Measurements from ENCODE around the gene ZNF787. TPM values are rescaled to one million over a fixed set of nuclear protein-coding genes. Genes with fewer than 3 reads are reported as not detected.

Gene ZNF787
- polyA plus RNA-seq, 5 donors = 11.0 to 31.7 (median 16.1) TPM

DNA sequence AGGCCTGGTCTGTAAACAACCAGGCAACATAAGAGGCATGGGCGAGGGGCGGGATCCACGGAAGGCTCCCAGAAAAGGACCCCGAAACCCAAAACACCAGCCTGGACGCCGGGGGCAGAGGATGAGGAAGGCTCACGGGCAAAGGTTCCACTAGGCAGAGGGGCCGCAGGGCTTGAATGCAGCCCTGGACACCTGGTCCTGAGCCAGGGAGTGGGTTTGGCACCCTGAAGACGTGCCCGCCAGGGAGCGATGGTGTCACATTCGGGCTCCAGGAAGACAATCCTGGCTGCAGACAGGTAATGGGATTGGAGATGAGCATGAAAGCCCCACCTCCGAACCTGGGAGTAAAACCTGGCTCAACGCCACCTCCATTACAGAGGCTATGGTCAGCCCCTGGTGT, 31.8 kb downstream of the ZNF787 start:
- no peak for DNase-seq

DNA sequence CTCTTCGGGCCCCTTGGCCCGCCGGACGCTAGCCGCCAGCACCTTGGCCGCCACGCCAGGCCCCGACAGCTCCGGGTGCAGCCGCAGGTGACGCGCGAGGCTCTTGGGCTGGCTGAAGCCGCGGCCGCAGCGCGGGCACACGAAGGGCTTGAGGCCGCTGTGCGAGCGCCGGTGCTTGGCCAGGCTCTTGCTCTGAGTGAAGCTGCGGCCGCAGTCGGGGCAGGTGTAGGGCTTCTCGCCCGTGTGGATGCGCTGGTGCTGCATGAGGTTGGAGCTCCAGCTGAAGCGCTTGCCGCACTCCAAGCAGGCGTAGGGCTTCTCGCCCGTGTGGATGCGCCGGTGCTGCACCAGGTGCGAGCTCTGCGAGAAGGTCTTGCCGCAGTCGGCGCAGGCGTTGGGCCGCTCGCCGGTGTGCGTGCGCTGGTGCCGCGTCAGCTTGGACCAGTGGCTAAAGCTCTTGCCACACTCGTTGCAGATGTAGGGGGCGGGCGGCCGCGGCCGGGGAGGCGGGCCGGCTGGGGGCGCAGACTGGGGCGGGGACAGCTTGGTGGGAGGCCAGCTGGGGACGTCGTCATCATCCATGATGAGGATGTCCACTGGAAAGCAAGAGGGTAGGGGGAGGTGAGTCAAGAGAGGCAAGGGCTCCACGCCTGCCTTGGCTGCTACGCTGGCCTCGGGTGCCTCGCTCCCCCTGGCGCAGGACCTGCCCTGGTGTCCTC, 32.4 kb downstream of the ZNF787 start:
- no peak for DNase-seq

DNA sequence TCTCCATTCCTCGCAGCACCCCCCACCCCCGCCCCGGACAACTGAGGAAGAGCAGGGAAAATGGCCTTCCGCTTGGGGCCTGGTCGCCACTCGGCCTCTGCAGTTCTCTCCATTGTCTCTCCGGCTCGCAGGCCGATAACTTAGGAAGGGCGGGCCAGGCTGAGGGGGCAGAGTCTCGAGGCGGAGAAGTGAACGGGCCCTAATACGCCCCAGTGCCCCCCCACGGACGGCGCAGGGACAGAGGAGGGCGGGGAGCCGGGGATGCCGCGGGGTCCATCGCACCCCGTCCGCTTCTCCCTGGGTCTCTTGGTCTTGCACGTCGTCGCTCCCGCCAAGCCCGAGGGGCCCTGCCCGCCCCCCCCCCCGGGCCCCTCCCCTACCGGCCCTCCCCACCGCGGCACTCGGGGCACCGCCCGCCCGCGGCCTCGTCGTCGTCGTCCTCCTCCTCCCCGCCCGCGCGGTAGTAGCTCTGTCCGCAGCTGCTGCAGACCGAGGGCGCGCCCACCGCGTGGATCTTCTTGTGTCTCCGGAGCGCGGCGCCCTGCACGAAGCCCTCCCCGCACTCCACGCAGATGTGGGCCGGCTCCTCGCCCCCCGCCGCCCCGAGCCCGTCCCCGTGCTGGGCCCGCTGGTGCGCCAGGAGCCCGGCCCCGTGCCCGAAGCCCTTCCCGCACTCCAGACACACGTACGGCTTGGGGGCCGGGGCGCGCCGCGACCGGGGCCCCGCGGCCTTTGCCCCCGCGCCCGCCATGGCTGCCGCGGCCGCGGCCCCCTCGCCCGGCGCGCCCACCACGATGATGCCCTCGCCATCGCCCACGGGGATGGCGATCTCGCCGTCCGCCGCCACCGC, 33.2 kb downstream of the ZNF787 start:
- DNase-seq = no peak

DNA sequence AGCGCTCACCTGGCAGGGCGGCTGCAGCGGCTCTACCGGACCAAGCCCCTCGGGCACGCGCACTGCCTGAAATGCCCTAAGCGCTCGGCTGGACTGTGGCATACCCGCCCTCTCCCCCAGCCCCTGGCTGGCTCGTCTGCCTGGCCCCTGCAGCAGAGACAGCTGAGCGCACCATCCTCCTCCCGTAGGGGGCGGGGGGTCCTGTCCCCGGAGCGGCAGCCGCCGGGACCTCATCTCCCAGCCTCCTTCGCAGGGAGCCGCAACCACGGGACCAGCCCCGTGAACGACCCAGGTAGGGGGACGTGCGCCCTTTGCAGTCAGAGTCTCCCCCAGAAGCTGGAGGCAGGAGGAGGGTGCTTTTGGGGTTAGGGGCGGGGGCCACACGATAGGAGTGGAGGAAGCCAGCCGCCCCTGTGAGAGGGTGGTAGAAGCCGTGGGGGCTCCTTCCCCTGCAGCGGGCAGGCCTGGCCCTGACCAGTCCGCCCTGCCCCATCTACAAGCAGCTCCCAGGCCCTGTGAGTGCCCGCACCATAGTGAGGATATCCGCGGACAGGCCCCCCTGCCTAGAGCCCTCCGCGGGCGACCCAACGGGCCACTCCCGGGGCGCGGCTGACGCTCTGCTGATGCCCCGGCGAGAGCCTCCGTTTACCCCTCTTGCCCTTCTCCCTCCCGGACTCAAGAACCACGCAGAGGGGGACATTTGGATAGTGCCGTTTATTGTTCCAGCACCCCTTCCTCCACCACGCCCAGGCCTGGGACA, 34.2 kb downstream of the ZNF787 start:
- DNase-seq = no peak

DNA sequence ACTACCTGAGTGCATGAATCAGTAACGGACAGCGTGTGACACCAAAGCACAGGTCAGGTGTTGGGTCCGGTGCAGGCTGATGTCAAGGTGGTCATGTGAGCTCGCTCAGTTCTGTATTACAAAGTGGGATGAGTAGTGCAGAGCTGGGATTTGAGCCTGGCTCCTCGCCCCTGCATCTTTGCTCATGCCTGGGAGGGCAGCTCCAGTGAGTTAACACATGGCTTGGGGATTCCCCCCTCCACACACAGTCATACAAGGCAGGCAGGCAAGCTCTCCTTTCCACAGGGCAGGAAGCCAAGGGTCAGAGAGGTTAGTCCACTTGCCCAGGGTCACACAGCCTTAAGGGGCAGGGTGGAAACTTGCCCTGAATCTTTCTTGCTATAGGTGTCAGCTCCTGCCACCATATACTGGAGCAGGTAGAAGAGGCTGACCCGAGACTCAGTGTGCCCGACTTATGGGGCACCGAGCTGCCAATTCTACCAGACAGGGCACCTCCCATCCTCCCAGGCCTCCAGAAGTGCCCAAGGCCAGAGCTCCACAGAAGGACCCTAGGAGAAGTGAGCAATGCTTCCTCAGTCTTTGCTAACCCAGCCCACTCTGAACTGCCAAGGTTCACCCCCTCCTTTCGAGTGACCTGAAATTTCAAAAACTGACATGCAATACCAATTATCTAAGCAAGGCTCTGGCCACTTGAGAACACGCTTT, 35.4 kb downstream of the ZNF787 start:
- DNase-seq = no peak

DNA sequence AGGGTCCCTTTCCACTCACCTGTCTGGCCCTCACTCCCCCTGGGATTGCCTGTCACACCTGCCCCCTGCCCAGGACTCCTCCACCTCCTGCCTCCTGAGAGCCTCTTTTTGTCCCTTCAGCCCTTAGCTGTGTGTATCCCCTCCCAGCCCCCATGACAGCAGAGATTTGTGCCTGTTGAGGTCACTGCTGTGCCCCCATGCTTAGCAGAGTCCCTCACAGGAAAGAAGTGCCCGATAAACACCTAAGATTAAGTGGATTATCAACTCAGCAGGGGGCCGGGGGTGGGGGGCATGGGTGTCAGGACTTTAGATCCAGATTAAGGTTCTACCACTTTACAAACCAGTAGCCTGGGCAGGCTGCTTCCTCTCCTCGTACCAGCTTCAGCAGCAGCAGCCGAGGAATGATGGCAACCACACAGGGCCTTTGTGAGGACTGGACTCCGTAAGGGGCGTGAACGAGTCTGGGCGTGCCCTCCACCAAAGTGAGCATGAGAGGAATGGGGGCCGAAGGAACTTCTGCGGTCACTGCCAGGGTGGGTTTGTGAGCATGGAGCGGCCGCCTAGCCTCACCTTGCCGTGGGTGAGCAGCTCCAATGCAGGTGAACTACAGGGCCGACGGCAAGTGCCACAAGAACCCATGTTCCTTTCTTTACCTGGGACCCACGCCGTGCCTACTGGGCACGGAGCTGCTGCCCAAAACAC, 36.1 kb downstream of the ZNF787 start:
- DNase-seq = no peak

DNA sequence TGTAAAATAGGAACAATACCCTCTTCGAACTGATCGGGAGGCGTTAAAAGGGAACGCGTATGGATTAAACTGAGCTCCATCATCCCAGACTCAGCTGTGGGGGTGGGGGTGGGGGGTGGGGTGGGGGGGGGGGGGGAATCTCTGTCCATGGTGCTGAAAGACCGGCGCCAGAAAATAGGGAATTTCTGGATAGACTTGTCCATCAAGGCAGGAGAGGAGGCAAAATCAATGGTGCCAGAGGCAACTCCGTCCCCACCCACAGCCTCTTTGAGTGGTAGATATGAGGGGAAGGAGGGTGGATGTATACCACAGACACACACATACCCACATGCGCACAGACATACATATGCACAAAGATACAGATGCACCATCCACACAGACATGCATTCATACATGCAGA, 37.4 kb downstream of the ZNF787 start:
- no peak for DNase-seq

DNA sequence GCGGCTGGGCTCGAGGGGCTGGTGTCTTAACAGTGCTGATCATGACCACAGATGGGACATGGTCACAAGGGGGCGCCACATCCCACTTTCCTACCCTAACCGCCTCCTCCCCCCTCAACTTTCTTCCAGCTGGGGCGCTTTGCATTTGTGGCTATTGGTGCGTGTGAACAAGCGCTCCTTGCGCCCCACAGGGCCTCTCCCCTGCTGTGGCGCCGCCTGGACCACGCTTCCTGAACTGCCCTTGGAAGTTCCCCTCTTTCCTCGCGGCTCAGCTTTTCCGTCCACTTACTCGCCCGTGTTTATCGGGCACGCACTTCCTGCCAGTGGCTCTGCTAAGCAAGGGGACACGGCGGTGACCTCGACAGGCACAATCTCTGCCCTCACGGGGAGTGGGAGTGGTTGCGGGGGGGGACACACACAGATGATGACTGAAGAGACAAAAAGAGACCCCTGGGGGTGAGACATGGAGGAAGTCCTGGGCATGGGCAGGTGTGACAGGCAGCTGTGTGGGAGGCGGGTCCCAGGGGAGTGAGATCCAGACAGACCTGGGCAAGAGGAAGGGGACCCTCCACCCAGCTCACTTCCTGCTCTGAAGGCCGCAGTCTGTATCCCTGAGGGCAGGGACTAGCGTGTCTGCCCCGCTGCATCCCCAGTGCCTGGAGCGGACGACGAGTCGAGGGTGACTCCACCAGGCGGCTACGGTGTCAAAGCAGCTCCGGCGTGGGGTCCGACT, 40.3 kb downstream of the ZNF787 start:
- peak; percentile 45 to 64 for DNase-seq

DNA sequence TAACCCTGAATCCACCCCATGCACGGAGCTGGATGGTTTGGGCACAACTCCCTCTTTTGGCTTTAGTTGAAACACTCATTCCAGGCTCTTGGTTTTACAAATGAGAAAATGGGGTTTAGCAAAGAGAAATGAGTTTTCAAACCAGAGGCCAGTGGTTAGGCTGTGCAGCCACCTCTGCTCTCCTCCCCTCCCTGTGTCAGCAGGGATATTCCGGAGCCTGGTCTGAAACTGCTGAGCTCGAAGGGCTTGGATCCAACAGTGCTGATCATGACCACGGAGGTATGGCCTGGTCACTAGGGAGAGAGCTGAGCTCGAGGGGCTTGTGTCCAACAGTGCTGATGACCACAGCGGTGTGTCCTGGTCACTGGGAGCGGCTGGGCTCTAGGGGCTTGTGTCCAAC, 41.5 kb downstream of the ZNF787 start:
- DNase-seq = no peak

DNA sequence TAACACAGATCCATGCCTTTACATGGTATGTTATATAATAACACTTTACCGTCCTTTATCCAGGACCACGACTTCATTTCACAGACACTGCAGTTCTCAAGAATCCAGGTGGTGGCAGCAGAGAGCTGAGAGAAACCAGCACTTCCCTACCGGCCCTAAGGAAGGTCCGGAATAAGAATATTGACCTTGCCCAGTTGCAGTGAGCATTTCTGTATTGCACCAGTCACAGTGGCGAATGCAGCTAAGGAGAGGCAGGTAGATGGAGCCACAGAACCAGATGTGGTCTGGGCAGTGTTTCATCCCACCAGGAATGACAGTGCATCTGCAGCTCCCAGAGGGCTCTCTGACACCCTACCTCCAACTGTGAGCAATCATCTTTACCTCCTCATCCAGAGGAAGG, 44.6 kb downstream of the ZNF787 start:
- peak; percentile 33 to 51 for DNase-seq

DNA sequence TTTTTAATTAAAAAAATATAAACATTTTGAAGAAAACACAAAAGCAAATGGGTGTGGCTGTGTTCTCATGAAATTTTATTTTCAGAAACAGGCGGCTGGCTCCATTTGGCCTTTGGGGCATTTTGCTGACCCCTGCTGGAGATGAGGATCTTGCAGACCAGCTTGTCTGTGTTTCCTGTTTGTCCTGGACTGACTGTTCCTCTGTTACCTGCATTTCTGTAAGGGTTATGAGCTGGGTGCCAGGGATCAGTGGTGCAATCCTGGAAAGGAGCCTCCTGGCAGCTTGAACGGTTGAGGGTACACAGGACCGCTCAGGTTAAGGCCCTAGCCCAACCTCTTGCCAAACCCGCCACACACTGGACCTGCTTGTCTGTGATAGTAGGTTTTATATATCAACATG, 49.9 kb downstream of the ZNF787 start:
- no peak for DNase-seq

DNA sequence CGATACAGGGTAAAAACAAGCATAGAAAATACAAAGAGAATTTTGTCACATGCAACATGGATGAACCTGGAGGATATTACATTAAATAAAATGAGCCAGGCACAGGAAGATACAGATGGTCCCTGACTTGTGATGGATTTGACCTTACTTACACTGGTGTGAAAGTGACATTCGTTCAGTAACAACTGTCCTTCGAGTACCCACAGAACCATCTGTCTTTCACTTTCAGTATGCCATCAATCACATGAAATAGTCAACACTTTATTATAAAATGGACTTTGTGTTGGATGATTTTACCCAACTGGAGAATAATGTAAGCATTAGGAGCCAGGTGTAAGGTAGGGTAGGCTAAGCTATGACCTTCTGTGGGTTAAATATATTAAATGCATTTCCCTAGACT, 51.5 kb downstream of the ZNF787 start:
- no peak for DNase-seq

DNA sequence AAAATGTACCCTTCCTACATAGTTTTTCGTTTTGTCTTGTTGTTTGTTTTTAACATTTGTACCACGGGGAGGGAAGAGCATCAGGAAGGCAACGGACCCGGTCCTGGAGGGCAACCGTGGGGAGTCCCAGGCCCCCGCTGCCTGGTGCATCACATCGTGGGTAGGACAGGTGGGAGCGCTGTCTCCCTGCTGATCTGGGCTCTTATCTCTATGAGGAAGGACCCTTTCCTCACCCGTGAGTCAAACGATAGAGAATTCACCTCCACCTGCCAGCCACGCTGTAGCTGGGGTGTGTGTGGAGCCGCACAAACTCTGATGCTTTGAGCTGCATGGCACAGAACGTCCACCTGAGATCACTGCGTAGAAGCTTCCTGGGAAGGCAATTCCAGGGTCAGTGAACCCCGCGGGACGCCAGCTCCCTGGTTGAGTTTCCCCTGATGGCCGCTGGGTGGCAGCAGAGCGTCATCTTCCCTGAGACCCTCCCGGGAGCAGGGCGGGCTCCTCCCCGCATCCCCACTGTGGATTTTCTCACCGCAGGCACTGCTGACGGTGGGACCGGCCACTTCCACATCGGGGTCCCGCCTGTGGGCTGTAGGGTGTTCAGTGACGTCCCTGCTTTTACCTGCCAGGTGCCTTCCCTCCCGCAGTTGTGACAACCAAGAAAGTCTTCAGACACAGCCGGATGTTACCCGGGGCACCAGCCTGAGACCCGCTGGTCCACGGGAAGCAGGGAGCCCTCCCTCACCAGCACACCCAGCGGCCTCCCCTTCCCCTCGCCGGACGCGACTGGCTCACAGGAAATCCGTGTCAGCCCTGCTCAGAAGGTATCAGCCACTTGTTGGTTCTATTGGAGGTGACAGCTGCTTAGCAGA, 54.7 kb downstream of the ZNF787 start:
- DNase-seq = peak; percentile 43 to 45

DNA sequence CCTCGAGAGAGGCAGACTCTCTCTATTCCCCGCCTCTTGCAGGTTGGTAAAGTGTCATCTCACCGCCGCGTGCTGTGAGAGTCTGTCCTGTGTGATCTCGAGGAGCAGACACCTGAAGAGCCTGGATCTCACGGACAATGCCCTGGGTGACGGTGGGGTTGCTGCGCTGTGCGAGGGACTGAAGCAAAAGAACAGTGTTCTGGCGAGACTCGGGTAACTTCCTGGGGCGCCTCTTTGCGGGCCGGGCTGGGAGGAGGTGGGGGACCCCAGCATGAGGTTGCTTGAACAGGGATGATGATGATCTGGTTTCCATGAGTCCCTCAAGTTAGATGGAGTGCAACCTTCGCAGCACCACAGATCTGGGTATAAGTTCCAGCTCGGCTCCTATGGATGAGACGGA, 67.5 kb downstream of the ZNF787 start:
- no peak for DNase-seq

Other genes starting within 250 kb of the ZNF787 start
- gene NLRP13, start 189.0 kb downstream of the ZNF787 start, polyA plus RNA-seq (ENCODE audit: insufficient read depth in 1 of 5, insufficient read length in 5 of 5, low replicate concordance in 1 of 5) = not detected
- not detected for gene NLRP8, start 173.5 kb downstream of the ZNF787 start, polyA plus RNA-seq (ENCODE audit: insufficient read depth in 1 of 5, insufficient read length in 5 of 5, low replicate concordance in 1 of 5)
- not detected for gene NLRP5, start 134.5 kb downstream of the ZNF787 start, polyA plus RNA-seq (ENCODE audit: insufficient read depth in 1 of 5, insufficient read length in 5 of 5, low replicate concordance in 1 of 5)
- gene ZNF444, start 20.0 kb upstream of the ZNF787 start, polyA plus RNA-seq (ENCODE audit: insufficient read depth in 1 of 5, insufficient read length in 5 of 5, low replicate concordance in 1 of 5) = 10 to 100 TPM; 30.5 to 62.6 (median 51.1) TPM
- not detected for gene GALP, start 54.7 kb upstream of the ZNF787 start, polyA plus RNA-seq (ENCODE audit: insufficient read depth in 1 of 5, insufficient read length in 5 of 5, low replicate concordance in 1 of 5)
- under 1 TPM in 2 of 5 donors, not detected in 3; 0.09 to 0.13 TPM for gene ZSCAN5B, start 76.5 kb upstream of the ZNF787 start, polyA plus RNA-seq (ENCODE audit: insufficient read depth in 1 of 5, insufficient read length in 5 of 5, low replicate concordance in 1 of 5)
- gene ZSCAN5C, start 81.0 kb upstream of the ZNF787 start, polyA plus RNA-seq (ENCODE audit: insufficient read depth in 1 of 5, insufficient read length in 5 of 5, low replicate concordance in 1 of 5) = not detected
- 1 to 10 TPM; 1.9 to 4.4 (median 3.5) TPM for gene EDDM13, start 151.5 kb upstream of the ZNF787 start, polyA plus RNA-seq (ENCODE audit: insufficient read depth in 1 of 5, insufficient read length in 5 of 5, low replicate concordance in 1 of 5)
- gene ZSCAN5A, start 193.5 kb upstream of the ZNF787 start, polyA plus RNA-seq (ENCODE audit: insufficient read depth in 1 of 5, insufficient read length in 5 of 5, low replicate concordance in 1 of 5) = 10 to 100 TPM; 13.6 to 16.6 (median 15.2) TPM